HepG2 (cell line): Measurements from ENCODE around the gene FGFBP1. TPM values are rescaled to one million over a fixed set of nuclear protein-coding genes. Genes with fewer than 3 reads are reported as not detected.

Experiments used
- ATAC-seq: fragments of 200-7000 bp; cut with Tn5 transposase; 3 replicates; pipeline ENCODE4 v1.9.1; 2020; ENCODE audit warnings: mild to moderate bottlenecking, moderate library complexity
- BruUV-seq: library from RNA; stranded (reverse); fragments of 400-500 nt; replicated peaks from 2 replicates; lab custom pipeline; 2021; lab: Mats Ljungman, UMichigan
- CTCF ChIA-PET: fragments of 300-600 bp; formaldehyde crosslinking; extraction: SDS; loops from one replicate; lab custom pipeline; 2021; ENCODE audit warnings: low total read pairs, inconsistent platforms, low intra/inter-chr PET ratio; lab: Yijun Ruan, JAX
- POLR2A ChIA-PET: fragments of 350-600 bp; sonication (Branson Sonifier 250); formaldehyde crosslinking; loops from one replicate; lab custom pipeline; 2020; ENCODE audit warnings: antibody characterized with exemption, inconsistent platforms; lab: Yijun Ruan, JAX
- DNase-seq: peaks from one replicate; pipeline ENCODE4 v3.0.0-alpha.2; 2015; ENCODE audit warnings: low spot score
- FAIRE-seq: peaks from 3 replicates; lab custom pipeline; 2011; peaks lifted over from hg19 to GRCh38; lab: Jason Lieb, UNC
- H2AFZ ChIP-seq: one replicate; pipeline ENCODE4 v1.6.1; 2011; ENCODE audit warnings: low read length, inconsistent platforms
- H3K27ac ChIP-seq: fragments of 300-600 bp; 3 replicates; pipeline ENCODE4 v1.8.0; 2011; ENCODE audit warnings: mixed run types, mild to moderate bottlenecking, mixed read lengths, low read length, inconsistent platforms; ENCODE audit not compliant: insufficient read depth; ENCODE audit errors: extremely low read length
- H3K27me3 ChIP-seq, 2 experiments: fragments of 200-600 bp in 1 of 2; 2 replicates in 1 of 2; 3 replicates in 1 of 2; pipeline versions ENCODE4 v1.6.0 to v1.8.0; 2011; ENCODE audit warnings: low read length in 2 of 2, mild to moderate bottlenecking in 2 of 2, moderate library complexity in 2 of 2, inconsistent platforms in 1 of 2; ENCODE audit not compliant: insufficient read depth in 2 of 2, control insufficient read depth in 1 of 2
- H3K36me3 ChIP-seq, 2 experiments: fragments of 200-600 bp in 1 of 2; replicated peaks in 1 of 2; 2 replicates in 1 of 2; 3 replicates in 1 of 2; pipeline versions ENCODE4 v1.5.1 to v1.8.0; 2011; ENCODE audit warnings: low read length in 2 of 2, inconsistent platforms in 1 of 2; ENCODE audit not compliant: insufficient read depth in 2 of 2, control insufficient read depth in 1 of 2
- H3K4me1 ChIP-seq: 2 replicates; pipeline ENCODE4 v1.5.1; 2012; ENCODE audit warnings: low read length, inconsistent platforms; ENCODE audit not compliant: insufficient read depth
- H3K4me2 ChIP-seq: 2 replicates; pipeline ENCODE4 v1.6.0; 2011; ENCODE audit warnings: low read depth, low read length, inconsistent platforms
- H3K4me3 ChIP-seq, 3 experiments: fragments of 200-600 bp in 1 of 3; sonication (generic), shearing (Covaris generic) in 1 of 3; replicated peaks in 1 of 3; 2 replicates each; pipeline ENCODE4 v1.5.1; 2011 to 2016; ENCODE audit warnings: low read length in 3 of 3, inconsistent platforms in 2 of 3, low read depth in 2 of 3, mild to moderate bottlenecking in 2 of 3, control low read depth in 1 of 3, mixed read lengths in 1 of 3; ENCODE audit not compliant: insufficient read depth in 1 of 3
- H3K79me2 ChIP-seq: one replicate; pipeline ENCODE4 v1.6.1; 2011; ENCODE audit warnings: low read length, inconsistent platforms; ENCODE audit not compliant: insufficient read depth
- H3K9ac ChIP-seq: 2 replicates; pipeline ENCODE4 v1.6.0; 2011; ENCODE audit warnings: mild to moderate bottlenecking, low read depth, low read length, inconsistent platforms; ENCODE audit not compliant: insufficient read depth
- H3K9me3 ChIP-seq: 2 replicates; pipeline ENCODE4 v1.5.1; 2012; ENCODE audit warnings: mild to moderate bottlenecking, low read length
- H4K20me1 ChIP-seq: 2 replicates; pipeline ENCODE4 v1.6.0; 2011; ENCODE audit warnings: inconsistent platforms, mild to moderate bottlenecking, low read length, moderate library complexity; ENCODE audit not compliant: insufficient read depth
- HOXA9 ChIP-seq: sonication (generic); formaldehyde crosslinking; IDR thresholded peaks from 2 replicates; pipeline ENCODE4 v1.8.1; 2022; ENCODE audit warnings: missing genetic modification reagents, mild to moderate bottlenecking, moderate library complexity, borderline replicate concordance
- MXD3 ChIP-seq: IDR thresholded peaks from 2 replicates; pipeline ENCODE4 v1.6.1; 2016; ENCODE audit warnings: mild to moderate bottlenecking, missing biosample characterization, missing genetic modification reagents
- NPAS2 ChIP-seq: sonication (generic); formaldehyde crosslinking; IDR thresholded peaks from 2 replicates; pipeline ENCODE4 v1.8.0; 2022; ENCODE audit warnings: mild to moderate bottlenecking, missing genetic modification reagents, borderline replicate concordance
- POGK ChIP-seq: sonication (generic); formaldehyde crosslinking; conservative IDR thresholded peaks from 2 replicates; pipeline ENCODE4 v1.8.0; 2022; ENCODE audit warnings: mild to moderate bottlenecking, moderate library complexity, missing genetic modification reagents
- POLR2G ChIP-seq: fragments of 200-400 bp; formaldehyde crosslinking; IDR thresholded peaks from 2 replicates; pipeline ENCODE4 v1.6.1; 2018; ENCODE audit warnings: mild to moderate bottlenecking, low read depth, low read length, moderate library complexity
- RBAK ChIP-seq: sonication (generic); formaldehyde crosslinking; IDR thresholded peaks from 2 replicates; pipeline ENCODE4 v1.5.1; 2020; ENCODE audit warnings: mild to moderate bottlenecking, missing genetic modification reagents
- RFX3 ChIP-seq: IDR thresholded peaks from 2 replicates; pipeline ENCODE4 v1.6.1; 2016; ENCODE audit warnings: missing biosample characterization, missing genetic modification reagents
- RFXAP ChIP-seq: sonication (generic); formaldehyde crosslinking; IDR thresholded peaks from 2 replicates; pipeline ENCODE4 v1.4.0; 2020; ENCODE audit warnings: missing genetic modification reagents, borderline replicate concordance
- SNAPC2 ChIP-seq: sonication (generic); formaldehyde crosslinking; IDR thresholded peaks from 2 replicates; pipeline ENCODE4 v1.8.1; 2022; ENCODE audit warnings: mild to moderate bottlenecking, missing genetic modification reagents
- TBX3 ChIP-seq: fragments of 450-650 bp; IDR thresholded peaks from 2 replicates; pipeline ENCODE4 v1.6.1; 2017; ENCODE audit warnings: antibody characterized with exemption, mild to moderate bottlenecking, inconsistent platforms, borderline replicate concordance
- TFAP4 ChIP-seq: sonication (generic); IDR thresholded peaks from 2 replicates; pipeline ENCODE4 v1.6.1; 2016; ENCODE audit warnings: low read depth, borderline replicate concordance
- TGIF2 ChIP-seq: IDR thresholded peaks from 2 replicates; pipeline ENCODE4 v1.6.1; 2016; ENCODE audit warnings: control low read depth, missing compliant biosample characterization
- ZNF3 ChIP-seq: IDR thresholded peaks from 2 replicates; pipeline ENCODE4 v1.7.0; 2017; ENCODE audit warnings: inconsistent platforms
- ZNF543 ChIP-seq: sonication (generic); formaldehyde crosslinking; IDR thresholded peaks from 2 replicates; pipeline ENCODE4 v1.4.0; 2020; ENCODE audit warnings: mild to moderate bottlenecking, missing genetic modification reagents
- ZNF670 ChIP-seq: sonication (generic); formaldehyde crosslinking; IDR thresholded peaks from 2 replicates; pipeline ENCODE4 v1.8.0; 2022; ENCODE audit warnings: mild to moderate bottlenecking, missing genetic modification reagents, borderline replicate concordance
- ZNF691 ChIP-seq: sonication (generic); formaldehyde crosslinking; IDR thresholded peaks from 2 replicates; pipeline ENCODE4 v1.4.0; 2020; ENCODE audit warnings: missing genetic modification reagents, low read depth, mild to moderate bottlenecking, borderline replicate concordance
- ZNF713 ChIP-seq: sonication (generic); formaldehyde crosslinking; IDR thresholded peaks from 2 replicates; pipeline ENCODE4 v1.4.0; 2020; ENCODE audit warnings: mild to moderate bottlenecking, missing genetic modification reagents
- ZSCAN25 ChIP-seq: sonication (generic); formaldehyde crosslinking; IDR thresholded peaks from 2 replicates; pipeline ENCODE4 v1.8.0; 2022; ENCODE audit warnings: mild to moderate bottlenecking, missing genetic modification reagents
- WGBS: methylation state at CpG from one replicate; pipeline ENCODE4 v1.1.6; 2017; ENCODE audit warnings: low lambda C conversion rate; 5-methylcytosine and 5-hydroxymethylcytosine counted together
- in situ Hi-C: cut with HindIII; loops from 2 replicates; pipeline ENCODE4 v1.10.0; 2017; ENCODE audit warnings: low pct_unique_long_range_greater_than_20kb; ENCODE audit not compliant: extremely low pct_ligation_motif_present
- intact Hi-C: fragments of 100-400 bp; cut with micrococcal nuclease; formaldehyde crosslinking; loops from one replicate; pipeline ENCODE4 v1.10.0; 2022; ENCODE audit not compliant: unreplicated experiment
- polyA plus RNA-seq, 8 experiments: library from polyadenylated mRNA; depleted of rRNA in 3 of 8; stranded (reverse) in 7 of 8; unstranded in 1 of 8; fragments of >200 nt; fragmentation: Illumina TruSeq in 4 of 8; extraction: Trizol in 4 of 8; gene quantifications; 2 replicates each; pipeline versions ENCODE4 v1.2.1 to v1.2.3, GENCODE V29; 2011 to 2016; ENCODE audit warnings: low read depth in 4 of 8, missing spikeins in 1 of 8, mixed read lengths in 1 of 8; ENCODE audit not compliant: insufficient read depth in 1 of 8
- total RNA-seq, 5 experiments: library from RNA; depleted of rRNA; stranded (reverse); fragments of >200 nt; fragmentation: Illumina TruSeq; extraction: Trizol; gene quantifications; 2 replicates each; pipeline ENCODE4 v1.2.3, GENCODE V29; 2016; ENCODE audit warnings: low read depth in 1 of 5

FGFBP1 gene
- total and polyA plus RNA-seq, 2 of the 13 experiments (the other 11 are each of a cell fraction or from before 2014, with no cell fraction given) = not detected

GRCh38 chr4:15947684-15948083, 9.1 kb upstream of the FGFBP1 start:
- intact Hi-C loops (no loop called here), in situ Hi-C loops (no loop called here)
- Histone ChIP-seq H4K20me1 (no peaks in the 10 kb centered on the region), H3K9ac (no peak overlapping the region), H3K79me2 (no peaks in the 10 kb centered on the region), H3K4me2 (no peak overlapping the region), H3K36me3 (no peaks in the 10 kb centered on the region), H3K27ac (no peak overlapping the region), H3K4me3 (no peak overlapping the region), H3K27me3 (no peaks in the 10 kb centered on the region; a peak in 1 of 5 replicates), H2AFZ (no peak overlapping the region), H3K9me3 (no peaks in the 10 kb centered on the region), H3K4me1 (no peaks in the 10 kb centered on the region)
- FAIRE-seq (no peak), ATAC-seq (no peak), DNase-seq (no peak)
- WGBS = 8% methylated on average over 8 of the region's 8 CpGs
- no TSS peak for BruUV-seq
- ChIA-PET CTCF (no interaction called here), POLR2A (no interaction called here)
- TF ChIP-seq SNAPC2 (CRISPR knock-in tag) = no peak
- no peak for TF ChIP-seq POLR2G
- no peak for TF ChIP-seq HOXA9
- TF ChIP-seq ZNF543 (CRISPR knock-in tag) = no peak
- no peak for TF ChIP-seq RFXAP
- TF ChIP-seq TBX3 = no peak
- no peak for TF ChIP-seq ZSCAN25 (CRISPR knock-in tag)
- no peak for TF ChIP-seq NPAS2 (CRISPR knock-in tag)
- no peak for TF ChIP-seq RFX3 (CRISPR knock-in tag)
- TF ChIP-seq RBAK (CRISPR knock-in tag) = no peak
- no peak for TF ChIP-seq ZNF670
- TF ChIP-seq ZNF3 (CRISPR knock-in tag) = no peak
- no peak for TF ChIP-seq ZNF691 (CRISPR knock-in tag)
- no peak for TF ChIP-seq ZNF713
- TF ChIP-seq TFAP4 = no peak
- TF ChIP-seq TGIF2 (CRISPR knock-in tag) = no peak
- no peak for TF ChIP-seq POGK (CRISPR knock-in tag)
- no peak for TF ChIP-seq MXD3 (CRISPR knock-in tag)
